HEK293 (cell line): ENCODE results near the gene MAPK14.
A peak's percentile ranks its signal among the peaks of the same experiment; 100 is the strongest.

Experiments used
- BCL11A ChIP-seq: fragments of 450-650 bp; formaldehyde crosslinking; IDR thresholded peaks from 2 replicates; pipeline ENCODE4 v1.5.1; 2016; ENCODE audit warnings: low read depth, missing biosample characterization, missing genetic modification characterization
- KLF10 ChIP-seq: fragments of 450-650 bp; IDR thresholded peaks from 2 replicates; pipeline ENCODE4 v1.5.1; 2018; ENCODE audit warnings: missing biosample characterization, mild to moderate bottlenecking, missing genetic modification characterization
- MEIS1 ChIP-seq: sonication (generic); formaldehyde crosslinking; IDR thresholded peaks from 2 replicates; pipeline ENCODE4 v1.8.1; 2022; ENCODE audit warnings: missing genetic modification reagents, mild to moderate bottlenecking, borderline replicate concordance
- ZBTB48 ChIP-seq: fragments of 450-650 bp; formaldehyde crosslinking; IDR thresholded peaks from 2 replicates; pipeline ENCODE4 v1.5.1; 2016; ENCODE audit warnings: missing biosample characterization, missing genetic modification characterization
- ZFHX2 ChIP-seq: fragments of 450-650 bp; formaldehyde crosslinking; conservative IDR thresholded peaks from 2 replicates; pipeline ENCODE4 v1.5.1; 2016; ENCODE audit warnings: missing biosample characterization, missing genetic modification characterization
- ZNF132 ChIP-seq: fragments of 450-650 bp; formaldehyde crosslinking; IDR thresholded peaks from 2 replicates; pipeline ENCODE4 v1.5.1; 2017; ENCODE audit warnings: missing biosample characterization, missing genetic modification characterization, borderline replicate concordance
- ZNF157 ChIP-seq: fragments of 450-650 bp; formaldehyde crosslinking; IDR thresholded peaks from 2 replicates; pipeline ENCODE4 v1.5.1; 2016; ENCODE audit warnings: missing biosample characterization, missing genetic modification characterization
- ZNF19 ChIP-seq: fragments of 450-650 bp; formaldehyde crosslinking; IDR thresholded peaks from 2 replicates; pipeline ENCODE4; 2016; ENCODE audit warnings: missing biosample characterization, missing genetic modification characterization, low read depth
- ZNF223 ChIP-seq: fragments of 450-650 bp; formaldehyde crosslinking; IDR thresholded peaks from 2 replicates; pipeline ENCODE4 v1.5.1; 2016; ENCODE audit warnings: missing biosample characterization, missing genetic modification characterization
- ZNF266 ChIP-seq: fragments of 450-650 bp; formaldehyde crosslinking; IDR thresholded peaks from 2 replicates; pipeline ENCODE4 v1.5.1; 2016; ENCODE audit warnings: missing biosample characterization, missing genetic modification characterization, low read depth
- ZNF394 ChIP-seq: fragments of 450-650 bp; formaldehyde crosslinking; IDR thresholded peaks from 2 replicates; pipeline ENCODE4 v1.5.1; 2016; ENCODE audit warnings: missing biosample characterization, missing genetic modification characterization, mild to moderate bottlenecking, moderate library complexity, borderline replicate concordance
- ZNF48 ChIP-seq: fragments of 450-650 bp; formaldehyde crosslinking; IDR thresholded peaks from 2 replicates; pipeline ENCODE4 v1.5.1; 2016; ENCODE audit warnings: missing biosample characterization, missing genetic modification characterization
- ZNF560 ChIP-seq: fragments of 450-650 bp; formaldehyde crosslinking; IDR thresholded peaks from 2 replicates; pipeline ENCODE4 v1.5.1; 2017; ENCODE audit warnings: missing biosample characterization, missing genetic modification characterization, borderline replicate concordance
- ZNF571 ChIP-seq: fragments of 450-650 bp; formaldehyde crosslinking; IDR thresholded peaks from 2 replicates; pipeline ENCODE4 v1.5.0; 2017; ENCODE audit warnings: missing biosample characterization, missing genetic modification characterization
- ZNF621 ChIP-seq: fragments of 450-650 bp; formaldehyde crosslinking; IDR thresholded peaks from 2 replicates; pipeline ENCODE4 v1.5.1; 2017; ENCODE audit warnings: missing biosample characterization, missing genetic modification characterization
- ZNF626 ChIP-seq: fragments of 450-650 bp; sonication (Bioruptor Pico); formaldehyde crosslinking; IDR thresholded peaks from 2 replicates; pipeline ENCODE4 v1.5.1; 2018; ENCODE audit warnings: missing biosample characterization, missing genetic modification characterization, inconsistent platforms
- ZNF658 ChIP-seq: fragments of 450-650 bp; formaldehyde crosslinking; IDR thresholded peaks from 2 replicates; pipeline ENCODE4; 2016; ENCODE audit warnings: missing biosample characterization, missing genetic modification characterization
- ZNF670 ChIP-seq: fragments of 450-650 bp; formaldehyde crosslinking; IDR thresholded peaks from 2 replicates; pipeline ENCODE4 v1.5.1; 2016; ENCODE audit warnings: missing biosample characterization, missing genetic modification characterization, low read depth
- ZNF76 ChIP-seq: fragments of 450-650 bp; formaldehyde crosslinking; IDR thresholded peaks from 2 replicates; pipeline ENCODE4; 2016; ENCODE audit warnings: low read depth, missing biosample characterization, missing genetic modification characterization, borderline replicate concordance
- ZNF776 ChIP-seq: fragments of 450-650 bp; formaldehyde crosslinking; IDR thresholded peaks from 2 replicates; pipeline ENCODE4 v1.5.0; 2017; ENCODE audit warnings: missing biosample characterization, missing genetic modification characterization, borderline replicate concordance
- TF ChIP-seq, protein P1 (sequence below): fragments of 450-650 bp; formaldehyde crosslinking; optimal IDR thresholded peaks from 2 replicates; pipeline ENCODE3; 2016; ENCODE audit warnings: missing biosample characterization, mild to moderate bottlenecking, missing genetic modification characterization
- TF ChIP-seq, protein P2 (sequence below): fragments of 450-650 bp; IDR thresholded peaks from 2 replicates; pipeline ENCODE4 v1.5.1; 2018; ENCODE audit warnings: missing biosample characterization, mild to moderate bottlenecking, missing genetic modification characterization
- TF ChIP-seq, protein P3 (sequence below): fragments of 450-650 bp; formaldehyde crosslinking; IDR thresholded peaks from 2 replicates; pipeline ENCODE4 v1.5.1; 2017; ENCODE audit warnings: missing biosample characterization, missing genetic modification characterization
- TF ChIP-seq, protein P4 (sequence below): fragments of 450-650 bp; formaldehyde crosslinking; IDR thresholded peaks from 2 replicates; pipeline ENCODE4 v1.5.1; 2017; ENCODE audit warnings: missing biosample characterization, missing genetic modification characterization
- TF ChIP-seq, protein P5 (sequence below): fragments of 450-650 bp; formaldehyde crosslinking; IDR thresholded peaks from 2 replicates; pipeline ENCODE4 v1.5.1; 2016; ENCODE audit warnings: missing biosample characterization, missing genetic modification characterization
- TF ChIP-seq, protein P6 (sequence below): fragments of 450-650 bp; formaldehyde crosslinking; IDR thresholded peaks from 2 replicates; pipeline ENCODE4 v1.5.1; 2017; ENCODE audit warnings: missing biosample characterization, missing genetic modification characterization
- TF ChIP-seq, protein P7 (sequence below): fragments of 450-650 bp; formaldehyde crosslinking; IDR thresholded peaks from 2 replicates; pipeline ENCODE4 v1.5.1; 2017; ENCODE audit warnings: missing biosample characterization, missing genetic modification characterization
- TF ChIP-seq, protein P8 (sequence below): fragments of 450-650 bp; formaldehyde crosslinking; IDR thresholded peaks from 2 replicates; pipeline ENCODE4 v1.5.1; 2016; ENCODE audit warnings: missing biosample characterization, missing genetic modification characterization

MAPK14 gene

DNA sequence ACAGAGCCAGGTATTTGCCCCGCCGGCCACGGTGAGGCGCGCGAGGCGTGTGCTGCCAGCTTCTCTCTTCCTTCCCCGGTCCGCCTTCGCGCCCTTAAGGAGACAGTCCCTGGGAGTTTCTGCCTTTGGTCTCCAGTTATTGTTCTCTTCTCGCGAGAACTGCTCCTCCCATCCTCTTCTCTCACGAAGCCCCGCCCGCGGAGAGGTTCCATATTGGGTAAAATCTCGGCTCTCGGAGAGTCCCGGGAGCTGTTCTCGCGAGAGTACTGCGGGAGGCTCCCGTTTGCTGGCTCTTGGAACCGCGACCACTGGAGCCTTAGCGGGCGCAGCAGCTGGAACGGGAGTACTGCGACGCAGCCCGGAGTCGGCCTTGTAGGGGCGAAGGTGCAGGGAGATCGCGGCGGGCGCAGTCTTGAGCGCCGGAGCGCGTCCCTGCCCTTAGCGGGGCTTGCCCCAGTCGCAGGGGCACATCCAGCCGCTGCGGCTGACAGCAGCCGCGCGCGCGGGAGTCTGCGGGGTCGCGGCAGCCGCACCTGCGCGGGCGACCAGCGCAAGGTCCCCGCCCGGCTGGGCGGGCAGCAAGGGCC is at the start of gene MAPK14 (continued):
- TF ChIP-seq, protein P1, sequence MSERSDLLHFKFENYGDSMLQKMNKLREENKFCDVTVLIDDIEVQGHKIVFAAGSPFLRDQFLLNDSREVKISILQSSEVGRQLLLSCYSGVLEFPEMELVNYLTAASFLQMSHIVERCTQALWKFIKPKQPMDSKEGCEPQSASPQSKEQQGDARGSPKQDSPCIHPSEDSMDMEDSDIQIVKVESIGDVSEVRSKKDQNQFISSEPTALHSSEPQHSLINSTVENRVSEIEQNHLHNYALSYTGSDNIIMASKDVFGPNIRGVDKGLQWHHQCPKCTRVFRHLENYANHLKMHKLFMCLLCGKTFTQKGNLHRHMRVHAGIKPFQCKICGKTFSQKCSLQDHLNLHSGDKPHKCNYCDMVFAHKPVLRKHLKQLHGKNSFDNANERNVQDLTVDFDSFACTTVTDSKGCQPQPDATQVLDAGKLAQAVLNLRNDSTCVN (tag by site-specific recombination) = peak; percentile 94
- no peak for TF ChIP-seq ZNF560
- TF ChIP-seq MEIS1 (CRISPR knock-in tag) = no peak
- TF ChIP-seq, protein P2, sequence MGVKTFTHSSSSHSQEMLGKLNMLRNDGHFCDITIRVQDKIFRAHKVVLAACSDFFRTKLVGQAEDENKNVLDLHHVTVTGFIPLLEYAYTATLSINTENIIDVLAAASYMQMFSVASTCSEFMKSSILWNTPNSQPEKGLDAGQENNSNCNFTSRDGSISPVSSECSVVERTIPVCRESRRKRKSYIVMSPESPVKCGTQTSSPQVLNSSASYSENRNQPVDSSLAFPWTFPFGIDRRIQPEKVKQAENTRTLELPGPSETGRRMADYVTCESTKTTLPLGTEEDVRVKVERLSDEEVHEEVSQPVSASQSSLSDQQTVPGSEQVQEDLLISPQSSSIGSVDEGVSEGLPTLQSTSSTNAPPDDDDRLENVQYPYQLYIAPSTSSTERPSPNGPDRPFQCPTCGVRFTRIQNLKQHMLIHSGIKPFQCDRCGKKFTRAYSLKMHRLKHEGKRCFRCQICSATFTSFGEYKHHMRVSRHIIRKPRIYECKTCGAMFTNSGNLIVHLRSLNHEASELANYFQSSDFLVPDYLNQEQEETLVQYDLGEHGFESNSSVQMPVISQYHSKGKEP = no peak; the same call in 1 of the 2 replicates
- peak; percentile 100 for TF ChIP-seq ZBTB48 (tag by site-specific recombination)
- TF ChIP-seq, protein P3, sequence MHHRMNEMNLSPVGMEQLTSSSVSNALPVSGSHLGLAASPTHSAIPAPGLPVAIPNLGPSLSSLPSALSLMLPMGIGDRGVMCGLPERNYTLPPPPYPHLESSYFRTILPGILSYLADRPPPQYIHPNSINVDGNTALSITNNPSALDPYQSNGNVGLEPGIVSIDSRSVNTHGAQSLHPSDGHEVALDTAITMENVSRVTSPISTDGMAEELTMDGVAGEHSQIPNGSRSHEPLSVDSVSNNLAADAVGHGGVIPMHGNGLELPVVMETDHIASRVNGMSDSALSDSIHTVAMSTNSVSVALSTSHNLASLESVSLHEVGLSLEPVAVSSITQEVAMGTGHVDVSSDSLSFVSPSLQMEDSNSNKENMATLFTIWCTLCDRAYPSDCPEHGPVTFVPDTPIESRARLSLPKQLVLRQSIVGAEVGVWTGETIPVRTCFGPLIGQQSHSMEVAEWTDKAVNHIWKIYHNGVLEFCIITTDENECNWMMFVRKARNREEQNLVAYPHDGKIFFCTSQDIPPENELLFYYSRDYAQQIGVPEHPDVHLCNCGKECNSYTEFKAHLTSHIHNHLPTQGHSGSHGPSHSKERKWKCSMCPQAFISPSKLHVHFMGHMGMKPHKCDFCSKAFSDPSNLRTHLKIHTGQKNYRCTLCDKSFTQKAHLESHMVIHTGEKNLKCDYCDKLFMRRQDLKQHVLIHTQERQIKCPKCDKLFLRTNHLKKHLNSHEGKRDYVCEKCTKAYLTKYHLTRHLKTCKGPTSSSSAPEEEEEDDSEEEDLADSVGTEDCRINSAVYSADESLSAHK (tag by site-specific recombination) = no peak; the same call in 1 of the 2 replicates
- TF ChIP-seq, protein P4, sequence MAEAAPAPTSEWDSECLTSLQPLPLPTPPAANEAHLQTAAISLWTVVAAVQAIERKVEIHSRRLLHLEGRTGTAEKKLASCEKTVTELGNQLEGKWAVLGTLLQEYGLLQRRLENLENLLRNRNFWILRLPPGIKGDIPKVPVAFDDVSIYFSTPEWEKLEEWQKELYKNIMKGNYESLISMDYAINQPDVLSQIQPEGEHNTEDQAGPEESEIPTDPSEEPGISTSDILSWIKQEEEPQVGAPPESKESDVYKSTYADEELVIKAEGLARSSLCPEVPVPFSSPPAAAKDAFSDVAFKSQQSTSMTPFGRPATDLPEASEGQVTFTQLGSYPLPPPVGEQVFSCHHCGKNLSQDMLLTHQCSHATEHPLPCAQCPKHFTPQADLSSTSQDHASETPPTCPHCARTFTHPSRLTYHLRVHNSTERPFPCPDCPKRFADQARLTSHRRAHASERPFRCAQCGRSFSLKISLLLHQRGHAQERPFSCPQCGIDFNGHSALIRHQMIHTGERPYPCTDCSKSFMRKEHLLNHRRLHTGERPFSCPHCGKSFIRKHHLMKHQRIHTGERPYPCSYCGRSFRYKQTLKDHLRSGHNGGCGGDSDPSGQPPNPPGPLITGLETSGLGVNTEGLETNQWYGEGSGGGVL = no peak; the same call in 1 of the 2 replicates
- TF ChIP-seq ZNF48 (tag by site-specific recombination) = no peak
- no peak for TF ChIP-seq ZNF626 (tag by site-specific recombination)
- TF ChIP-seq, protein P5, sequence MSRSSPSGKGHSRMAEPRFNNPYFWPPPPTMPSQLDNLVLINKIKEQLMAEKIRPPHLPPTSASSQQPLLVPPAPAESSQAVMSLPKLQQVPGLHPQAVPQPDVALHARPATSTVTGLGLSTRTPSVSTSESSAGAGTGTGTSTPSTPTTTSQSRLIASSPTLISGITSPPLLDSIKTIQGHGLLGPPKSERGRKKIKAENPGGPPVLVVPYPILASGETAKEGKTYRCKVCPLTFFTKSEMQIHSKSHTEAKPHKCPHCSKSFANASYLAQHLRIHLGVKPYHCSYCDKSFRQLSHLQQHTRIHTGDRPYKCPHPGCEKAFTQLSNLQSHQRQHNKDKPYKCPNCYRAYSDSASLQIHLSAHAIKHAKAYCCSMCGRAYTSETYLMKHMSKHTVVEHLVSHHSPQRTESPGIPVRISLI (tag by site-specific recombination) = no peak
- no peak for TF ChIP-seq BCL11A (tag by site-specific recombination)
- TF ChIP-seq ZNF157 (tag by site-specific recombination) = no peak
- TF ChIP-seq KLF10 = peak; percentile 40; the same call in 1 of the 2 replicates
- TF ChIP-seq, protein P6, sequence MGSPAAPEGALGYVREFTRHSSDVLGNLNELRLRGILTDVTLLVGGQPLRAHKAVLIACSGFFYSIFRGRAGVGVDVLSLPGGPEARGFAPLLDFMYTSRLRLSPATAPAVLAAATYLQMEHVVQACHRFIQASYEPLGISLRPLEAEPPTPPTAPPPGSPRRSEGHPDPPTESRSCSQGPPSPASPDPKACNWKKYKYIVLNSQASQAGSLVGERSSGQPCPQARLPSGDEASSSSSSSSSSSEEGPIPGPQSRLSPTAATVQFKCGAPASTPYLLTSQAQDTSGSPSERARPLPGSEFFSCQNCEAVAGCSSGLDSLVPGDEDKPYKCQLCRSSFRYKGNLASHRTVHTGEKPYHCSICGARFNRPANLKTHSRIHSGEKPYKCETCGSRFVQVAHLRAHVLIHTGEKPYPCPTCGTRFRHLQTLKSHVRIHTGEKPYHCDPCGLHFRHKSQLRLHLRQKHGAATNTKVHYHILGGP (tag by site-specific recombination) = no peak
- TF ChIP-seq, protein P7, sequence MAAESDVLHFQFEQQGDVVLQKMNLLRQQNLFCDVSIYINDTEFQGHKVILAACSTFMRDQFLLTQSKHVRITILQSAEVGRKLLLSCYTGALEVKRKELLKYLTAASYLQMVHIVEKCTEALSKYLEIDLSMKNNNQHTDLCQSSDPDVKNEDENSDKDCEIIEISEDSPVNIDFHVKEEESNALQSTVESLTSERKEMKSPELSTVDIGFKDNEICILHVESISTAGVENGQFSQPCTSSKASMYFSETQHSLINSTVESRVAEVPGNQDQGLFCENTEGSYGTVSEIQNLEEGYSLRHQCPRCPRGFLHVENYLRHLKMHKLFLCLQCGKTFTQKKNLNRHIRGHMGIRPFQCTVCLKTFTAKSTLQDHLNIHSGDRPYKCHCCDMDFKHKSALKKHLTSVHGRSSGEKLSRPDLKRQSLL (tag by site-specific recombination) = peak; percentile 96
- TF ChIP-seq ZNF658 (tag by site-specific recombination) = no peak
- TF ChIP-seq ZNF76 = no peak
- no peak for TF ChIP-seq ZNF670 (tag by site-specific recombination)
- TF ChIP-seq, protein P8, sequence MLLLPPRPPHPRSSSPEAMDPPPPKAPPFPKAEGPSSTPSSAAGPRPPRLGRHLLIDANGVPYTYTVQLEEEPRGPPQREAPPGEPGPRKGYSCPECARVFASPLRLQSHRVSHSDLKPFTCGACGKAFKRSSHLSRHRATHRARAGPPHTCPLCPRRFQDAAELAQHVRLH = no peak
- no peak for TF ChIP-seq ZNF571 (tag by site-specific recombination)
- no peak for TF ChIP-seq ZNF132 (tag by site-specific recombination)
- peak; percentile 100 for TF ChIP-seq ZNF394 (tag by site-specific recombination)
- no peak for TF ChIP-seq ZNF223 (tag by site-specific recombination)
- TF ChIP-seq ZNF266 (tag by site-specific recombination) = no peak
- TF ChIP-seq ZFHX2 (tag by site-specific recombination) = no peak
- no peak for TF ChIP-seq ZNF621 (tag by site-specific recombination)
- no peak for TF ChIP-seq ZNF19 (tag by site-specific recombination)
- no peak for TF ChIP-seq ZNF776 (tag by site-specific recombination)
